ENCODE data around the gene CLDN20.

GRCh38 chr6:155287762-155288161 lies 23.9 kb downstream of the CLDN20 start:
- no peak for TF ChIP-seq CTCF (IDR thresholded peaks at IDR 0.05; ENCODE audit: poor library complexity)
- no peak for TF ChIP-seq EZH2 (IDR thresholded peaks at IDR 0.05; ENCODE audit: borderline replicate concordance)

Measured in hepatocyte (in vitro differentiated cells).